PC-9 (cell line): ENCODE results near the gene ATP11B. TPM values are rescaled to one million over a fixed set of nuclear protein-coding genes. Genes with fewer than 3 reads are reported as not detected.

Source experiments
- BruUV-seq: library from RNA; stranded (reverse); fragments of 400-500 nt; replicated peaks from 2 replicates; lab custom pipeline; 2021; lab: Mats Ljungman, UMichigan
- CTCF ChIA-PET: fragments of 300-600 bp; sonication (Branson Sonifier 250); formaldehyde crosslinking; loops from one replicate; lab custom pipeline; 2022; ENCODE audit warnings: antibody characterized with exemption; lab: Charles Lee
- POLR2A ChIA-PET: fragments of 300-600 bp; sonication (Branson Sonifier 250); formaldehyde crosslinking; loops from one replicate; lab custom pipeline; 2022; ENCODE audit warnings: antibody characterized with exemption; ENCODE audit not compliant: unreplicated experiment; lab: Charles Lee
- DNase-seq, 2 experiments: peaks; one replicate each; pipeline versions ENCODE4 v3.0.0 to v3.0.0-alpha.2; 2015 to 2022; ENCODE audit warnings: mixed read lengths in 1 of 2
- H2AFZ ChIP-seq: fragments of 200-600 bp; sonication (generic); 2 replicates; pipeline ENCODE4 v1.8.1; 2017; ENCODE audit warnings: antibody characterized with exemption
- H3F3A ChIP-seq: fragments of 200-600 bp; sonication (generic); 2 replicates; pipeline ENCODE4 v1.8.1; 2017; ENCODE audit warnings: antibody characterized with exemption, mild to moderate bottlenecking, low read depth; ENCODE audit not compliant: insufficient read depth
- H3K27ac ChIP-seq: fragments of 200-600 bp; sonication (generic); 2 replicates; pipeline ENCODE4 v1.6.1; 2016; ENCODE audit warnings: mixed run types
- H3K27me3 ChIP-seq: fragments of 200-600 bp; sonication (generic); 2 replicates; pipeline ENCODE4 v1.6.1; 2016; ENCODE audit warnings: low read depth, mixed run types; ENCODE audit not compliant: insufficient read depth
- H3K36me3 ChIP-seq: fragments of 200-600 bp; sonication (generic); 2 replicates; pipeline ENCODE4 v1.6.1; 2016; ENCODE audit warnings: low read depth, mixed run types
- H3K4me1 ChIP-seq: fragments of 200-600 bp; sonication (generic); replicated peaks from 2 replicates; pipeline ENCODE4 v1.6.1; 2016; ENCODE audit warnings: mixed run types; ENCODE audit not compliant: insufficient read depth
- H3K4me2 ChIP-seq: fragments of 200-600 bp; sonication (generic); 2 replicates; pipeline ENCODE4 v1.6.1; 2017; ENCODE audit warnings: mixed run types
- H3K4me3 ChIP-seq: fragments of 200-600 bp; sonication (generic); 2 replicates; pipeline ENCODE4 v1.6.1; 2016; ENCODE audit warnings: mixed run types
- H3K79me2 ChIP-seq: fragments of 200-600 bp; sonication (generic); 2 replicates; pipeline ENCODE4 v1.6.1; 2017; ENCODE audit warnings: low read depth, mixed run types
- H3K9me2 ChIP-seq: fragments of 200-600 bp; sonication (generic); 2 replicates; pipeline ENCODE4 v1.8.1; 2017; ENCODE audit warnings: mild to moderate bottlenecking; ENCODE audit not compliant: insufficient read depth
- H3K9me3 ChIP-seq: fragments of 200-600 bp; sonication (generic); 2 replicates; pipeline ENCODE4 v1.8.1; 2016; ENCODE audit warnings: low read depth; ENCODE audit not compliant: insufficient read depth
- H4K20me1 ChIP-seq: fragments of 200-600 bp; sonication (generic); 2 replicates; pipeline ENCODE4 v1.8.1; 2017; ENCODE audit not compliant: insufficient read depth
- EZH2 ChIP-seq: fragments of 200-600 bp; sonication (generic); IDR thresholded peaks from 2 replicates; pipeline ENCODE4 v1.8.0; 2017; ENCODE audit warnings: antibody characterized with exemption, low read depth
- intact Hi-C: fragments of 100-400 bp; cut with micrococcal nuclease; formaldehyde crosslinking; loops from one replicate; pipeline ENCODE4 v1.10.0; 2022; ENCODE audit not compliant: unreplicated experiment
- total RNA-seq: library from RNA; stranded (reverse); gene quantifications from 2 replicates; pipeline ENCODE4 v1.2.3, GENCODE V29; 2021
- TF ChIP-seq, protein P1 (sequence below): fragments of 200-600 bp; sonication (generic); conservative IDR thresholded peaks from 2 replicates; pipeline ENCODE4 v1.6.1; 2017; ENCODE audit warnings: mixed run types, antibody characterized with exemption, mild to moderate bottlenecking, moderate library complexity

The ATP11B gene
- total RNA-seq, 1 experiment from 2014 or later = 66.5 TPM

DNA sequence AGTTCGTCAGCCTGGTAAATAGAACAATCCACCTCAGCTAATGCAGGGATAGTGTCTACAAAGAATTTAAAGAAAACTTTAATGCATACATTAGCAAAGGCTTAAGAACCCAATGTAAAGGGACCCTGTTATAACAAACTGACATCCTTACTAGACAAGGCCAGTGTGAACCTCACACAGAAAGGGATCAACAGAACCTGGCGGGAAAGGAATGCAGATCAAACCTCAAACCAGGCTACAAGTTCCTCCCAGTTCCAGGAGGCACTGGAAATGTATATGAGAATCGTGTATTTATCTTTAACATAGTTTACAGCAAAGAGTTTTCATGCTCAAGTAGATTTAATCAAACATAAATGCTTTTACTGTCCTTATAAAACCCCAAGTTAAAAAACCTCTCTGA, 37.6 kb upstream of the ATP11B start:
- Histone ChIP-seq H3K27me3 (no peaks in the 10 kb centered on the region), H2AFZ (no peak overlapping the region), H3K4me1 (peaks cover 25% of the 10 kb centered on the region), H4K20me1 (no peaks in the 10 kb centered on the region), H3K27ac (no peak overlapping the region), H3K36me3 (0 out of 2 replicates have a peak, but pooled peaks cover 5% of the 10 kb centered on the region), H3F3A (peaks cover 15% of the 10 kb centered on the region), H3K4me3 (no peak overlapping the region), H3K9me3 (peaks cover 8% of the 10 kb centered on the region; the same call in 1 of the 2 replicates), H3K4me2 (no peak overlapping the region), H3K9me2 (no peaks in the 10 kb centered on the region), H3K79me2 (no peaks in the 10 kb centered on the region)
- ChIA-PET CTCF (interaction anchor here (1.5 kb wide), 1 partner anchor 41 kb away, joined by 3 read pairs; no protein-coding TSS in a partner anchor), POLR2A (interaction anchor here (0.9 kb wide), 1 partner anchor 159 kb away, joined by 9 read pairs; no protein-coding TSS in a partner anchor)
- no peak for DNase-seq
- no peak for TF ChIP-seq EZH2
- TF ChIP-seq, protein P1, sequence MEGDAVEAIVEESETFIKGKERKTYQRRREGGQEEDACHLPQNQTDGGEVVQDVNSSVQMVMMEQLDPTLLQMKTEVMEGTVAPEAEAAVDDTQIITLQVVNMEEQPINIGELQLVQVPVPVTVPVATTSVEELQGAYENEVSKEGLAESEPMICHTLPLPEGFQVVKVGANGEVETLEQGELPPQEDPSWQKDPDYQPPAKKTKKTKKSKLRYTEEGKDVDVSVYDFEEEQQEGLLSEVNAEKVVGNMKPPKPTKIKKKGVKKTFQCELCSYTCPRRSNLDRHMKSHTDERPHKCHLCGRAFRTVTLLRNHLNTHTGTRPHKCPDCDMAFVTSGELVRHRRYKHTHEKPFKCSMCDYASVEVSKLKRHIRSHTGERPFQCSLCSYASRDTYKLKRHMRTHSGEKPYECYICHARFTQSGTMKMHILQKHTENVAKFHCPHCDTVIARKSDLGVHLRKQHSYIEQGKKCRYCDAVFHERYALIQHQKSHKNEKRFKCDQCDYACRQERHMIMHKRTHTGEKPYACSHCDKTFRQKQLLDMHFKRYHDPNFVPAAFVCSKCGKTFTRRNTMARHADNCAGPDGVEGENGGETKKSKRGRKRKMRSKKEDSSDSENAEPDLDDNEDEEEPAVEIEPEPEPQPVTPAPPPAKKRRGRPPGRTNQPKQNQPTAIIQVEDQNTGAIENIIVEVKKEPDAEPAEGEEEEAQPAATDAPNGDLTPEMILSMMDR = no peak
- intact Hi-C loops = no loop called here
- BruUV-seq = no TSS peak

DNA sequence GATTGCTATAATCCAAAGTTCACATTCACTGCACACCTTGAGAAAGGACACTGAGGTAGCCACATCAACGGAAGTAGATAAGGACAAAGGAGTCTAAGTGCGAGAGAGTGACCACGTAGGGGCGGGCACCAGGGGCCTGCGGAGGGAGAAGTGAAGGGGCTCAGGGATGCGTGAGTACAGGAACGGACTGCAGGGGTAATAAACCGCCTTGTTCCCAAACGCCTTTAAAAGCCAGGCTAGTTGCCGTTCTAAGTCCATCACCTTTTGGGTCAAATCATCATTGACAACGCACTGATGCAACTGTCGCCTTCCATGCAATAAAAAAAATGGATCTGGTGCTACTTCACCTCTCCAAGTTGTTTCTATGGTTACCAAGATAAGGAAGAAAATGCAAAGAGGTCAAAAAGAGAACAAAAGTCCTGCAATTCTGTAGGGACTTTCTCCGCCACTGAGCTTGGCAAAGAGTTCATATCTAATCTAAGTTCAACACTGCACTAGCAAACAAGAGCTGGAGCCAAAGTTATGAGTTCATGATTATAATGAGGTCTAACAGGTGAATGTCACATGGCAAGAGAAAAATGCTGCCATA, 32.6 kb upstream of the ATP11B start:
- H2AFZ ChIP-seq = no peak overlapping the region
- H3K4me3 ChIP-seq = no peak overlapping the region
- no peak overlapping the region for H3K4me2 ChIP-seq
- TF ChIP-seq EZH2 = no peak
- TF ChIP-seq, protein P1 = no peak
- POLR2A ChIA-PET = no interaction called here
- H3K9me3 ChIP-seq = no peaks in the 10 kb centered on the region
- no peaks in the 10 kb centered on the region for H3K36me3 ChIP-seq
- intact Hi-C loops = no loop called here
- no peaks in the 10 kb centered on the region for H3K79me2 ChIP-seq
- no peak for DNase-seq
- H3F3A ChIP-seq = no peaks in the 10 kb centered on the region
- BruUV-seq = no TSS peak
- CTCF ChIA-PET = no interaction called here
- H3K9me2 ChIP-seq = no peaks in the 10 kb centered on the region
- H4K20me1 ChIP-seq = no peaks in the 10 kb centered on the region
- no peaks in the 10 kb centered on the region for H3K4me1 ChIP-seq
- no peak overlapping the region for H3K27ac ChIP-seq
- H3K27me3 ChIP-seq = no peaks in the 10 kb centered on the region

DNA sequence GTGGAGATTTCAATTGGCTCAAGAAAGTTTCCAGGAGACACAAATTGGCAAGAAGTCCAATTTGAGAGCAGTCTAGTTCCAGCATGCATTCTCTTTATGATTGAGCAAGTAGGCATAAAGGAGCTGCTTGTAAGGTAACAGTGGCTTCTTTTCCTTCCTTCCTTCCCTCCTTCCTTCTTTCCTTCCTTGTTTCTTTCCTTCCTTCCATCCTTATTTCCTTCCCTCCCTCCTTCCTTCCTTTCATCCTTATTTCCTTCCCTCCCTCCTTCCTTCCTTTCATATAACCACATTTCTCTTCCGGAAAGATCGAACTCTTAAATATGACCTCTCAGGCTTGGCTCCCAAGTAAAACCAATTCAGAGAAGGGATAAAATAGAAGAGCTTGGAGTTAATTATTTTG, 29.4 kb upstream of the ATP11B start:
- H3K79me2 ChIP-seq = no peaks in the 10 kb centered on the region

More for the DNA sequence above, 29.4 kb upstream of the ATP11B start:
- no peaks in the 10 kb centered on the region for H3K27me3 ChIP-seq
- H3K4me2 ChIP-seq = no peak overlapping the region
- H3K4me1 ChIP-seq = no peaks in the 10 kb centered on the region
- no TSS peak for BruUV-seq
- intact Hi-C loops = no loop called here
- CTCF ChIA-PET = interaction anchor here (0.6 kb wide), 2 partner anchors 9 to 141 kb away, joined by 3 to 9 read pairs; no protein-coding TSS in a partner anchor
- no peak overlapping the region for H3K4me3 ChIP-seq
- no peaks in the 10 kb centered on the region for H3K9me2 ChIP-seq
- no peaks in the 10 kb centered on the region for H3K36me3 ChIP-seq
- no peak for DNase-seq
- no peak overlapping the region for H3K27ac ChIP-seq
- POLR2A ChIA-PET = no interaction called here
- TF ChIP-seq, protein P1 = no peak
- H3K9me3 ChIP-seq = no peaks in the 10 kb centered on the region
- H3F3A ChIP-seq = no peaks in the 10 kb centered on the region
- H4K20me1 ChIP-seq = no peaks in the 10 kb centered on the region
- H2AFZ ChIP-seq = no peak overlapping the region; the same call in 1 of the 2 replicates
